DOHH2 (cell line): ENCODE measurements around the gene SERPINA9.

Source experiments
- EZH2phosphoT487 ChIP-seq: fragments of 200-600 bp; sonication (generic); IDR thresholded peaks from 2 replicates; pipeline ENCODE4 v1.6.1; 2017; ENCODE audit warnings: borderline replicate concordance, mild to moderate bottlenecking, antibody characterized with exemption, low read length, moderate library complexity, mixed read lengths
- TF ChIP-seq, protein P1 (sequence below): fragments of 200-600 bp; sonication (generic); IDR thresholded peaks from one replicate; pipeline ENCODE4 v1.5.1; 2014; ENCODE audit warnings: antibody characterized with exemption, mild to moderate bottlenecking, low read depth, low read length; ENCODE audit not compliant: poor library complexity, severe bottlenecking

GRCh38 chr14:94423453-94424056 lies 52.4 kb downstream of the SERPINA9 start:
- TF ChIP-seq, protein P1, sequence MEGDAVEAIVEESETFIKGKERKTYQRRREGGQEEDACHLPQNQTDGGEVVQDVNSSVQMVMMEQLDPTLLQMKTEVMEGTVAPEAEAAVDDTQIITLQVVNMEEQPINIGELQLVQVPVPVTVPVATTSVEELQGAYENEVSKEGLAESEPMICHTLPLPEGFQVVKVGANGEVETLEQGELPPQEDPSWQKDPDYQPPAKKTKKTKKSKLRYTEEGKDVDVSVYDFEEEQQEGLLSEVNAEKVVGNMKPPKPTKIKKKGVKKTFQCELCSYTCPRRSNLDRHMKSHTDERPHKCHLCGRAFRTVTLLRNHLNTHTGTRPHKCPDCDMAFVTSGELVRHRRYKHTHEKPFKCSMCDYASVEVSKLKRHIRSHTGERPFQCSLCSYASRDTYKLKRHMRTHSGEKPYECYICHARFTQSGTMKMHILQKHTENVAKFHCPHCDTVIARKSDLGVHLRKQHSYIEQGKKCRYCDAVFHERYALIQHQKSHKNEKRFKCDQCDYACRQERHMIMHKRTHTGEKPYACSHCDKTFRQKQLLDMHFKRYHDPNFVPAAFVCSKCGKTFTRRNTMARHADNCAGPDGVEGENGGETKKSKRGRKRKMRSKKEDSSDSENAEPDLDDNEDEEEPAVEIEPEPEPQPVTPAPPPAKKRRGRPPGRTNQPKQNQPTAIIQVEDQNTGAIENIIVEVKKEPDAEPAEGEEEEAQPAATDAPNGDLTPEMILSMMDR, result peak; percentile 87
- no peak for TF ChIP-seq EZH2phosphoT487
